Gastroesophageal sphincter (tissue), 3 donors: ENCODE results near the gene KAT8.

Source experiments
- CTCF ChIP-seq, 4 experiments: fragments of 200-600 bp in 2 of 4; fragments of 450-650 bp in 2 of 4; sonication (generic) in 1 of 4; IDR thresholded peaks; one replicate each; pipeline ENCODE4 v1.5.1; 2017 to 2019; ENCODE audit warnings: antibody characterized with exemption in 4 of 4, mild to moderate bottlenecking in 2 of 4, moderate library complexity in 2 of 4
- EP300 ChIP-seq: sonication (generic); formaldehyde crosslinking; IDR thresholded peaks from one replicate; pipeline ENCODE4 v1.6.1; 2017; ENCODE audit warnings: antibody characterized with exemption, mild to moderate bottlenecking
- POLR2A ChIP-seq, 2 donors: fragments of 450-650 bp; IDR thresholded peaks; one replicate each; pipeline ENCODE4 v1.6.1; 2017; ENCODE audit warnings: antibody characterized with exemption in 2 of 2, mild to moderate bottlenecking in 2 of 2, moderate library complexity in 1 of 2
- POLR2AphosphoS5 ChIP-seq: sonication (generic); formaldehyde crosslinking; IDR thresholded peaks from one replicate; pipeline ENCODE4 v1.6.1; 2017; ENCODE audit warnings: antibody characterized with exemption

- TF ChIP-seq CTCF (IDR thresholded peaks at IDR 0.05) (no peak), POLR2A (IDR thresholded peaks at IDR 0.05) (no peak), EP300 (no peak), POLR2AphosphoS5 (no peak)
Observed at GRCh38 chr16:31147574-31147973, 30.1 kb downstream of the KAT8 start.
